Activated CD4-positive, alpha-beta T cell treated with anti-CD3 and anti-CD28 coated beads for 48 hours (primary cell): ENCODE data around the gene BGN.
A peak's percentile ranks its signal among the peaks of the same experiment; 100 is the strongest.

ENCODE experiments used
- DNase-seq: peaks from one replicate; pipeline ENCODE4 v3.0.0-alpha.2; 2020

The BGN gene

DNA sequence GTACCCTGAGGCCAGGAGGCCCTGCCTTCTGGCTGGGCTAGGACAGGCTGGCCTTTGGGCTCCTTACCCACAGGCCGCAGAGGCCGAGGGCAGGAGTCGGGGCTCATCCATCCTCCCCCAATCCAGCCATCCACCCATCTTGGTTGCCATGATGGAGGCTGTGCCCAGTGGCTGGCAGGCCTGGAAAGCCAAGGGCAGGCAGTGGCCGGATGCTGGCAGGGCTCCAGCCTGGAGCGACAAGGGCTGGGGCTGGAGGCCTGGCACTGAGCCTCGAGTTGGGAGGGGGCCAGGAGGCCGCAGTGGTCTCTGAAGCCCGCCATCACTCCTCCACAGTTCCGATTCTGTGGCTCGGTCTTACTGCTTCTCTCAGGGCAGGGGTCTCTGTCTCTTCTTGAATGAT is 8.6 kb upstream of the BGN start:
- no peak for DNase-seq

DNA sequence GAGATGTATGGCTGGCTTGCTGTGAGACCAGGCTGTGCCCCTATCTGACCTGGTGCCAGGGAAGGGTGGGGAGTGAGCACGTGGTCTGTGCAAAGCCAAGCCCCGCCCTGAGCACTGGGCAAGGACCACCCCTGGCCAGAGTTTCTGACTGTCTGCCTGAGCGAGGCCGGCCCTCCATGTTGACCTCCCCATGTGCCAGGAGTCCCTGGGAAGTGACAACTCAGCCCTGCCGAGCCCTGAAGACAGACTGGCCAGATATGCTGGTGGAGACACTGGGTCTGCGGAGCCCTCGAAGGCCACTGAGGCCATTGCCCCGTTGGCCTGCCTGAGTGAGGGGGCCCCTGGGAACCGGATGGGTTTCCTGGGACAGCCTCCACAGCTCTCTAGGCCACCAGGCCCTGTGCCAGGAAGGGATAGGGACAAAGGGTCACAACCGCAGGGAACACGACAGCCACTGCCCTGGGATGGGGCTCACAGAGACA is 7.1 kb upstream of the BGN start:
- no peak for DNase-seq

DNA sequence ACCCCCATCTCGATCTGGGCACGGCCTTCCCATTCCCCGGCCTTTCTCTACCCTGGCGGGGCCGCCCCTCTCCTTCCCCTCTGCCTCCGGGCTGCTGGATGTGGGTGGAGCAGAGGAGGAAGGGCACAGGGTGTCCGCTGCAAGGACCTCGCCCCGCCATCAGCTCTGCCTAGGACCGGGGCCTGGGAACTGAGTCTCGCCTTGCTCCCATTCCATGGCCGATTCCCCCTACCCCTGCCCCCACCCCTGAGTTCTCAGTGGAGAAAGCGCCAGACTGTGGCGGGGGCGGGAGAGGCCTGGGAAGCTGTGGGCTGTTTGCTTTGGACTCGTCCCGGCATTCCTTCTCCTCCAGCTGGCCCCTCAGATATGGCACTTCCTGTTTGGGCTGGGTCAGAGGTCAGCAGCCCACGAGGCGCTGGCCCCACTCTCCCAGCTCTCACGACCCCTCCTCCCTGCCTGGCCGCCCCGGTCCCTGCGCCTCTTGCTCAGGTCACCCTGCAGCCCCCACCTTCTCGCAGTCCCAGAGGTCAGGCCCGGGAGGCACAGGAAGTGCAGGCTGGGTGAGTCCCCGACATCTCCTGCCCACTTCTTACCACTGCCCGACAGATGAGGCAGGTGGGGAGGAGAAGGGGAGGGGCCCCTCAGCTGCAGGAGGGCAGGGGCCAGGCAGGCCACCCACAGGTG is 6.4 kb upstream of the BGN start:
- DNase-seq, result no peak

DNA sequence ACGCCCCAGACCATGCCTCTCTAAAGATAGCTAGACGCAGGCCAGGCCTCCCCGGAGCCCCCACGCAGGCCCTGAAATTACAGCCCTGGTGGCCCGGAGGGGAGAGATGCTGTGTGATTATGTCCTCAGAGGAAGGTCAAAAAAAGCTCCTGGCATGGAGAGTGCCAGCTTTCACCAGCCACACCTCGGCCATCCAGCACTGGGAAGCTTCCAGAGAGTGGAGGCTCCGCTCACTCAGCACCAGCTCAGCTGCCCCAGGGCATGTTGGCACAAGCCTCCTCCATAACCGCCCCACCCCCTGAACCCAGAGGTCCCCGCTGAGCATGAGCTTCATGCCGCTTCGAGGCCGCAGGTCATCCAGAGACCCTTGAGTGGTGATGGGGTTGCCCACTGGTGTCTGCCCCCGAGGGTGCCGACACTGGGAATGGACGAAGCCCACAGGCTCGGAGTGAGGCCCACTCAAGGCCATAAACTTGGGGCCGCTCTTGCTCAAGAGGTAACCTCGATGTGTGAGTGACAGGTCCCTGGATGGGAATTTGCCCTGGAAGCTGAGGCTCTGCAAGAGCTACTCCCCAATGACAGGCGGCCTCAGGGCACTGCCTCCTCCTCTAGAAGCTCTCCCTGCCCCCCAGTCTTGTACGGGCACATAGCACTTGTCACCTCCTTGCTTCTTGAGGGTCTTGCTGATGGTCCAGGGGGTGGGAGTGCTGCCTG is 4.4 kb upstream of the BGN start:
- DNase-seq, result no peak

DNA sequence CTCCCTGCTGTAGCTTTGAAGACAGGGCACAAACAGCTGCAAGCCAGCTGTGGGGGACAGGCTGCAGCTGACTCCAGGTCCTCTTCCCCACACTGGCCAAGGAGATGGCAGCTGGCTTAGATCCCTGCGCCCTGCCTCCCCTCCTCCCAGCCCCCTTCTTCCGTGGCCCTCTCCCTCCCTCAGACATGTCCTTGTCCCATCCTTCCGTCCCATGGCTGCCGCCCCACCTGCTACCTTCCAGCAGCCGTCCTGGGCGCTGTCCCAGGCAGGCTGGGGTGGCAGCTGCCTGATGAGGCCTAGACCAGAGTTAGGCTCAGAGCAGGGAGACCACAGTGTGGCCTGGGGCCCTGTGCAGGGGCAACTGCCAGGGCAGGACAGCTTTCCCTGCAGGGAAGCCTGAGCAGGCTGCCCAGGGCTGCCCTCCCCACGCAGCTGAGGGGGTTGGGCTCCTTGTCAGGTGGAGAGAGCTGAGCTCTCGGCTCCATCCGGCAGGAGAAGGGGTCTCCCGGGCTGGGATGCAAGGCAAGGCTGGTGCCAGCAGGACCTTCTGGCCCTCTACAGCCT is 3.3 kb upstream of the BGN start:
- DNase-seq, result no peak

DNA sequence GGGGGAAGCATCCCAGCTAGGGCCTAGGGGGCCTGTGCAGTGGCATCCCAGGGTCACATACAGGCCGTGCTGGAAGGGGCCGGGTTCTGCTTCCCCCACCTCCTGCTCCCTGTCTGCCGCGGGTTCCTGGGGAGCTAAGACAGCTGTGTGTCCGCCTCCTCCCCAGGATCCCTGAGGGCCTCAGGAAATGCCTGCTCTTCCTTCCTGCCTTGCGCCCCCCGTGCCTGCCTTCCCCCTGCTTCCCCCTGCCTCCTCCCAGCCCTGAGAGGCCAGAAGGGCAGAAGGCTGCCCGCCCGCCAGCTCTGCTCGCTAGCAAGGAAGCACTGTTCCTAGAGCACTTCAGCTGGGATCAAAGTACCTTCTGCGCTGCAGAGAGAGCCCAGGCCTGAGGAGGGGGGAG is 2.9 kb upstream of the BGN start:
- DNase-seq, result no peak

DNA sequence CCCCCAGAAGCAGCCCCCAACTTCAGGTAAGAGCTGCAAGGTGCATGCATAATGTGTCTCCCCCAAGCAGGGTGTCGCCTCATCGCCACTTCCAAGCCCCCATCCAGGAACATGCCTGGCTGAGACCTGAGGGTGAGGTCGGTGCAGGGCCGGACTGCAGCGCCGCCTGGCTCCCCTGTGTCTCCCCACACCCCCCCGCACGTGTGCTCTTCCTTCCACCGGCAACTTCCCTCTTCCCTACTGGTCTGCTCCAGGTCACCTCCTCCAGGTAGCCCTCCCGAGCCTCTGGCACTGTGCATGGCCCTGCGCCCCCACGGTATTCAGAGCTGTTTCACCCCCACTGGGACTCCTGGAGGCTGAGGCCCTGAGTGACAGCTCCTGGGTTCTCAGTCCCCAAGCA is 2.2 kb upstream of the BGN start:
- no peak for DNase-seq

DNA sequence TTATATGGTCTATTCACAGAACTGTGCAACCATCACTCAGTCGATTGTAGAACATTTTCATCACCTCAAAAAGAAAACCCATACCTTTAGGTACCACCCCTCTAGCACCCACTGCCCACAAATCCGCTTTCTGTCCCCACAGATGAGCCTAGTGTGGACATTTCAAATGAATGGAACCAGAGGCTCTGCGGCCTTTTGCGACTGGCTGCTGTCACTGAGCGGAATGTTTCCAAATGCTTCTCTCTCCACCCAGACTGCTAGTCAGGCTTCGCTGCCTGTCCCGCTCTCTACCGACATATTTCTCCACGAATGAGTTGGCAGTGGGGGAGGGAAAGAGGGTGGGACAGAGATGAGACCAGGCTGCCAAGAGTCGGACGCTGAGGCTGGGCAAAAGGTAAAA is 1.7 kb upstream of the BGN start:
- no peak for DNase-seq

DNA sequence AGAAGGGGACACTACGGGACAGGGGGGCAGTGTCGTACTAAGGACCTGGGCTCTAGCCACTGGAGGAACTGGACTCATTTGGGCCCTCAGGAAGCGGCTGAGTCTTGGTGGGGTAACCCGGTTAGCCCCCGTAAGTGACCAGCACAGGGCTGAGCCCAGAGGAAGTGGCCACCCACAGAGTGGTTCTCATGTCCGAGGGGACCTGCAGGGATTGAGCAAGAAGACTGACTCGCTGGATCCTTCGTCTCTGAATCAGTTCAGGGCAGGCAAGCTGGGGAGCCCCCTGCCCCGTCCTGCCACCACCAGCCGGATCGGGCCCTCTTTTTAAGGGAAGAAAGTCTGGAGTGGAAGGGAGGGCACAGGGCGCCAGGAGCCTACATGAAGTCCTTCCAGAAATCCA is 719 bp upstream of the BGN start:
- DNase-seq, result no peak

DNA sequence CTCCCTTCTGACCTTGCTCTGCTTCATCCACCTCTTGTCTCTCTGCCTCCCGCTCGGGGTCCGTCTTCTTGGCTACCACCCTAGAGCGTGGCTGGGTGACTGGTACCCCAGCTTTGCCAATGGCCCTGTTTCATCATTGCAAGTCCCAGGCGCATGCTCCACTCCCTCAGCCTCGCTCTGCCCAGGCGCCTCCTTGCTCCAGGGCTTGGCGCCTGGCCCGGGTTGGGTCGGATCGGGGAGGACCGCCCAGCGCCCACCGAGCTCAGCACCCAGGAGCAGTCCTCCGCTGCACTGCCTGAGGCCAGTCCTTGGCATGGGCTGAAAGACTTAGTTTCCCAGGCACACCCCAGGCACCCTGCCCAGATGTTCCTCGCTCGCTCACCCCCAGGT is 577 bp downstream of the BGN start:
- DNase-seq, result no peak

DNA sequence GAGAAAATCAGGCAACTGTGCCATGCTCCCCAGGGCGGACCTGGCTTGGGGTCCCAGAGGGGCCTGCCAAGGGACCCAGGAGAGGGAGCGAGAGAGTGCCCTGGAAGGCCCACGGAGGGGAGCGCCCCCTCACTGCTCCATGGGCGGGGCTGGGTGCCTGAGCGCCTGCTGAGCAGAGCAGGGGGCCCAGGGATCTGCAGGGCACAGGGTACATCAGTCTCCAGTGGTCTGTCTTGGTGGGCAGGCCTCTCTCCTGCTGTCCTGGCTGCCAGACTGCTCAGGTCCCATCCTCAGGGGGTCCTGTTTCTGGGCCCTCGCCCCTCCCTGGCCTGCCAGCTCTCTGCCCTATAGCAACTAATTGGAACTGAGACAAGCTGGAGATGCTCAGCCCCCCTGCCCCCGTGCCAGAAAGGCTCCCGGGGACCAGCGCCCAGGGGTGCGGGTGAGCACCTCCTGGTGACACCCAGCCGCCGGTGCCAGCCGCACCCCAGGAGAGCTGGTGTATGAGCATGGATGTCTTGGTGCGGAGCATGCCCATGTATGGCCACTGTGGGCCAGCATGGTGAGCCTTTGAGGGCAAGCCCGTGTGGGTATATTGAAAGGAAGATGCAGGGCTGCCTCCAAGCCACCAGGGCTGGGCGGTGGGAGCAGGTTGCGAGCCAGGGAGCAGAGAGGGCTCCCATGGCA is 1.3 kb downstream of the BGN start:
- DNase-seq, result no peak

DNA sequence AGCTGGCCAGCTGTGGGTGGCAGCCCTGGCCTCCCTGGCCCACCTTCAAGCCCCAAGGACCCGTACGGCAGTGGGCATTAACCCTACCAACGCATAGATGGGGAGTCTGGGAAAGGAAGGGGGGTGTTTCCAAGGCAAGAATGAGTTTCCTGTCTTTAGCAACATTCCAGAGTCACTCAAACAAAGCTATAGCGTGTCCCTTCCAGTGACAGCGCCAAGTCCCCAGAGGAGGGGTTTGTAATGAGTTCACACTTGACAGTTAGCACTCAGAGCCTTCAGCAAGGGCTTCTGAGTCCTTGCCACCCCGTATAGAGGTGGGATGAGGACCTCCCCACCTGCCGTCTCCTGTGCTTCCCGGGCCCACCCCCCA is 1.8 kb downstream of the BGN start:
- no peak for DNase-seq

DNA sequence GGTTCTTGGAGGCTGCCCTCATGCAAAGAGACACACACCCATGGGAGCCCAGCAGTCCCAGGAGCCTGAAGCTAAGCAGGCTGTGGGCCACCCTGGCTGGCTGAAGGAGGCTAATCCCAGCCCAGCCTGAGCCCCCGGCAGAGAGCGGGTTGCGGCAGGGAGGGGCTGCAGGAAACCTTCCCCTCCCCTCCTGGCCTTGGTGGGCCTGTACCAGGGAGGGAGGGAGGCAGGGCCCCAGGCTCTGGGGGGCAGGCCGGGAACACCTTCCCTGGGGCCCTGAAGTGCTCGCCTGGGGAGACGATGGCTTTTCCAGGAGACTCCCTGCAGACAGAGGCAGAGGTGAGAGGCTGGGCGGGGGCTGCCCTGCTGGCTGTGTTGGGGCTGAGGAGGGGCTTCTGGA is 3.7 kb downstream of the BGN start:
- no peak for DNase-seq

DNA sequence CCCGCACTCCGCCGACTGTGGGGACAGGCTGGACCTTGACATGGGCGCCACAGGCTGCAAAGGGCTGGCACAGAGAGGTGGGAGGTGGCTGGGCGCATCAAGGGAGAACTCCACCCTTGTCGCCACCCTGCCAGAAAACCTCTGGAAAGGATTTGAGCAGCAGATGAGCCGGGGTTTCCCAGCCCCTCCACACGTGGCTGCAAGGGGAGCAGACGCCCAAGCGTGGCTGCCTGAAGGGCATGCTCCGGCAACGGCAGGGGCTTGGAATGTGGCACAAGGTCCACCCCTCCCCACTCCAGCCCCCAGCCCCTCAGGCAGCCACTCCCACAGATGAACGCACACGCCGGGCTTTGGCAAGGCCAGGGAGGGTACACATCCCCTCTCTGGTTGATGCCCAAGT is 4.6 kb downstream of the BGN start:
- no peak for DNase-seq

DNA sequence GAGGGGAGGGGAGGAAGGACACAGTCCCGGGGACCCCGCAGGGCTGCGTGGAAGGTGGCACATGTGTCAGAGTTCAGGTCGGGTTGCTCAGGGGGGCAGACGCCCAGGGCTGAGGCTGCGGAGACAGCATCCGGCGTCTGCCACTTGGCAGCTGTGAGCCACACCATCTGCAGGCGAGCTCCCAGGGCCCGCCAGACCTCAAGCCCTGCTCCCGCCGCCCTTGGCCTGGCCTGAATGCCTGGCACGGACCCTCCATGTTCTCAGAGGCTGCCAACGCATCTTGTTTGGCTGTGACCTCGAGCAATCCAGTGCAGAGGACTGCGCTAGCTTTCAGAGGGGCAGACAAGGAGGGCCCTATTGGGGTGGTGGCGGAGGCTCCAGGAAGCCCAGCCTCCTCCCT is 5.1 kb downstream of the BGN start:
- no peak for DNase-seq

DNA sequence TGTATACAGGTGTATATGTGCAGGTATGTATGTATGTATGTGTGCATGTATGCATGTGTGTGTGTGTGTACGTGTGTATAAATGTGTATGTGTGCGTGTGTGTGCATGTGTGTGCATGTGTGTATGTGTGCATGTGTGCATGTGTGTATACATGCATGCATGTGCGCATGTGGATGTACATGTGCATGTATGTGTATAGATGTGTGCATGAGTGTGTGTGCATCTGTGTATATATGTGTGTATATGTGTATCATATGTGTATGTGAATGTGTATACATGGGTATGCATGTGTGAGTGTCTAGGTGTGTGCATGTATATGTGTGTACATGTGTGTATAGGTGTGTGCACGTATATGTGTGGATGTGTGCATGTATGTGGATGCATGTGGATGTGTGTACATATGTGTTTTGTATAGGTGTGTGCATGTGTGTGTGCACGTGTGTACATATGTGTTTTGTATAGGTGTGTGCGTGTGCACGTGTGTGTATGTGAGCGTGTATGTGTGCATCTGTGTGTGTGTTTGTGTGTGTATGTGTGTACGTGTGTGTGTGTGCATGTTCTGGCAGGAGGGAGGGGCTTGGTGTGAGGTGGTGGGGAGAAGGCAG is 6.0 kb downstream of the BGN start:
- DNase-seq, result no peak

DNA sequence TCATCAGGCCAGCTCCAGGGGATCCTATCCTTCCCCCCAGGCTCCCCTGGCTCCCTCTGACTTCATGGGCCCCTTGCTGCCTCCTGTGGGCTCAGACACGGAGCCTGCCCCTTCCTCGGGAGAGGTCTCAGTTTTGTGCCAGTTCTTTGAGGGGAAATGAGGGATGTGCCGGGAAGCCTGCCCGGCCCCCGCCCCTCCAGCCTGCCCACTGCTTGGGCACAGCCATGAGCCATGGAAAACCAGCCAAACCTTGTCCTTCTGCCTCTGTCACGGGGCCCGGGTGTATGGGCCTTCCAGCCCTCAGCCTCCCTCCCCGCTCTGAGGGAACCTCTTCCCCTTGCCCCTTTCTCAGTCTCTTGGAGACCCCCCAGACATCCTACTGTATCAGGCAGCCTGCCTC is 6.8 kb downstream of the BGN start:
- DNase-seq, result no peak

DNA sequence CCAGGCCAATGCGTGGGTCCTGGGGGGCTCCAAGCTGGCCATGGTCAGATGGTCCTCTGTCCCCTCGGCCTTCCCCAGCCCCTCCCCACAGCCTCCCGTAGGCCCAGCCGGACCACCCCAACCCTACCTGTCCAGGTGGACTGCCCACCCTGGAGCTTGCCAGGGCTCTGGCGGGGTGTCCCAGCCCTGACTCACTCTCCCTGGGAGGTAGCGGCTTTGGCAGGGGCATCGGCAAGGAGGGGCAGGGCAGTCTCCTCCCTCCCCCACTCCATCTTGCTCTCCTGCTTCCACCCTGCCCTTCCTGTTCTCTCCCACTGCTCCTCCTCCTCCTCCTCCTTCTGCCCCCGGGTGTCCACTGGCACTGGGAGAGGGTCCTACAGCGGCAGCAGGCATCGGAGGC is 7.4 kb downstream of the BGN start:
- DNase-seq, result no peak

DNA sequence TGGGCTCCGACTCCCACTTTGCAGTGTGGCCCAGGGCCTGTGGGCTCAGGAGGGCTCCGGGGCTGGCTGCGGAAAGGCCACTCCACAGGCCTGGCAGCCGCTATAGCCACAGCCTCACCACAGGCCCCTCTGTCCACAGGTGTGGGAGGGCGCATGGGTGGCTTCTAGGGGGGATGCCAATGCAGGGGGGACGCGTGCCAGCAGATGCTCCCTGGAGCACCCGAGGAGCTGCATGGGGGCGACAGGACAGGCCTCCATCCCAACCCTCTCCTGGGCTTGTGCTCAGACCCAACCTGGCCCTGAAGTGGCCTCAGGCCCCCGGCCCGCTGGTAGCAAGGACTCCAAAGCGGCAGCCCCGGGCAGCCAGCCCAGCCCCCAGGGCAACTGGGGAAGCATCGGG is 8.0 kb downstream of the BGN start:
- no peak for DNase-seq

DNA sequence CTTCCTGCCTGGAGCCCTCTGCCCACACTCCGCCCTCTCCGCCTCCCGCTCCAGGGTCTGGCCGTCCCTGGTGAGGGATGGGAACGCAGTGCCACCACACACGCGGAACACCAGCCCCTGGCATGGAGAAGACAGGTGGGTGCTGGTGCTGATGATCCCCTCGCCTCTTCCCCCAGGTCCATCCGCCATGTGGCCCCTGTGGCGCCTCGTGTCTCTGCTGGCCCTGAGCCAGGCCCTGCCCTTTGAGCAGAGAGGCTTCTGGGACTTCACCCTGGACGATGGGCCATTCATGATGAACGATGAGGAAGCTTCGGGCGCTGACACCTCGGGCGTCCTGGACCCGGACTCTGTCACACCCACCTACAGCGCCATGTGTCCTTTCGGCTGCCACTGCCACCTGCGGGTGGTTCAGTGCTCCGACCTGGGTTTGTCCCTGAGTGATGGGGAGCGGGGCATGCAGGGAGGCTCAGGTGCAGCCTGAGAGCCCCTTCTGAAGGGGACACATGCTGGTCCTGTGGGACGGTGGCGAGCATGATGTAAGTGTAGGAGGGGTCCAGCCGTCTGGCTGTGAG is 9.8 kb downstream of the BGN start:
- no peak for DNase-seq

DNA sequence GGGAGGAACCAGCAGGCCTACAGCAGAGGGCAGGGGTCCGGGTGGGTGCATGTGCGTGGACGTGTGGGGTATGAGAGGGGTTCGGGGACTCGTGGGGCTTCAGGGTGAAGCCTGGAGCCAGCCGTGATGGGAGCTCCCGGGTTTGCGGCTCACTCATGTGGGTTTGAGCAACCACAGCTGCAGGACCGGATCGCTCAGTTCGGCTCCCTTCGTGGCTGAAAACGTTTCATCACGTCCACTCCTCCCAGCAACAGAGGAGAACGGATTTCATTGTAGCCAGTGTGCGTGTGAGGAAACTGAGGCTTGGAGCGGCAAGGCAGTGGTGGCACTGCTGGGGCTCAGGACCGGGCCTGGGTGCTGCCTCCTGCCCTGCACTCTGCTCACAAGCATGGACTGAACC is 10.6 kb downstream of the BGN start:
- DNase-seq, result no peak

DNA sequence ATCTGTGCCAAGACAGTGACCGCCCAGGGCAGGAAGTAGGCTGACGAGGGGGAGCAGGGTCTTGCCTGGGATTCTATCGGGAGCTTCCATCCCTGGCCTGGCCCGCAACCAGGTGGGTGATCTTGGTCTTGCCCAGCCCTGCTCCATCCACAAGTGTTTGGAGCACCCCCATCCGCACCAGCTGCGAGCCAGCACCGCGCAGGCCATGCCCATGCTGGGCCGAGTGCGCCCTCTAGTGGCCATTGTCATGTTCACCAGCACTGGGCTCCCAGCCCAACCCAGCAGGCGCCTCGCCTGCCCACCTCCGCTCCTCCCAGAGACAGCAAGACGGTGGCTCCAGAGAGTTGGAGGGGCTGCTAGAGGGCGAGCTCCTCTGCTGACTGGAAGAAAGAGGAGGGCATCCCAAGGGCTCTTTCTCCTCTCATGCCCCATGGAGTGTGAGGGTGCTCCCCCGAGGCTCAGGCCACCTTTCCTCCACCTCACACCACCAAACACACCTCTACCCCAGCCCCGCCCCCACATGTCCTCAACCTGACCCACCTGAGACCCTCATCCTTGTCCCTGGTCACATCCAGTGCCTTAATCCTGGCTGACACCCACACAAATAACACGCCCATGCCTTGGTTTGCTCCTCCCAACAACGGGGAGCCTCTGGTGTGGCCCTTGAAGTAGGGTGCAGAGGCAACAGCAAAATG is 12.9 kb downstream of the BGN start:
- DNase-seq, result peak; percentile 86

DNA sequence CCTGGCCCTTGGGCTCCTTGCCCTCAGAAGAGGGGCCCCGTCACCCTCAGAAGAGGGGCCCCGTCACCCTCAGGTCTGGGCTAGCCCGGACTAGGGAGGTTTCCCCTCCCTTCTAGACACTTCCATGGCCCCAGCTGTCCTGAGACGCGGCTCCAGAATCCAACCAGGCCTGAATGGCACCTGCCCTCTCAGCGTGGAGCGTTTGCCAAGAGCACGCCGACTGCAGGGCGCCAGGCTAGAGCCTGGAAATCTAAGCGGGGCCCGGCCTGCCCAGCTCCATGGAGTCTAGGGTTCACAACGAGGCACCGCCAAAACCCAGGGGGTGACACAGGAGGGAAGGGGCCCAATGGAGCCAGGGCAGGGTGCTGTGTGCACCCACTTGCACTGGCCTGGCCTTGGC is 14.8 kb downstream of the BGN start:
- DNase-seq, result no peak
